NCI-H2196 (cell line): ENCODE data around the gene THAP6.

ENCODE experiments used
- DNase-seq: peaks from one replicate; lab custom pipeline; 2025; ENCODE audit not compliant: unreplicated experiment; lab: John Stamatoyannopoulos, UW

The THAP6 gene

GRCh38 chr4:75567725-75568124, 53.5 kb downstream of the THAP6 start:
- DNase-seq, result no peak
